ENCODE results near the gene DGKB.

Gene DGKB

GRCh38 chr7:14666304-14666703 is 236.2 kb downstream of the DGKB start:
- TF ChIP-seq GABPA (IDR thresholded peaks at IDR 0.05; ENCODE audit: low read depth), result no peak
- no peak for TF ChIP-seq POLR2AphosphoS5 (IDR thresholded peaks at IDR 0.05; ENCODE audit: low read depth)
- TF ChIP-seq SPI1 (IDR thresholded peaks at IDR 0.05; ENCODE audit: borderline replicate concordance, low read depth), result no peak
- no peak for TF ChIP-seq REST (IDR thresholded peaks at IDR 0.05; ENCODE audit: insufficient replicate concordance, low read depth)
- DNase-seq (ENCODE audit: low read depth in 1 of 2, low spot score in 1 of 2), result no peak
- Histone ChIP-seq H3K27ac (replicated peaks) (no peak overlapping the region), H3K27me3 (ENCODE audit: insufficient read depth, poor library complexity, severe bottlenecking) (no peaks in the 10 kb centered on the region), H3K4me3 (replicated peaks; ENCODE audit: insufficient read depth, low read length) (no peak overlapping the region)

DNA sequence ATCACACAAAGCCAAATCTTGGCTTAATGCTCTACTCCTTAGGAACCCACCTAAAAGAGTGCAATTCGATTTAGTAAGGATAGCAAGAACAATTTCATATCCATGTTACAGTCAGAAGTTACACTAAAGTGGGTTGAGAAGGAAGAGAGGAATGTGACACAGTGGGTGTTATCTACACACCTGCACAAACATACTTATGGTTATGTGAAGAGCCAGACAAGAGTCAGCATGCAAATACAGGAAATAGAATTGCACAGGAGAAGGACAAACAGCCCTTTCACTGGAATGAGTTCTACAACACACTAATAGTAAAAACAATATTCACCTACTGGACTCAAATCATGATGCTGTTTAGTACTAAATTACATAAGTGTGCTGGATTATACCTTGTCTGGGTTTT is 262.8 kb downstream of the DGKB start:
- no peaks in the 10 kb centered on the region for H3K27me3 ChIP-seq (ENCODE audit: insufficient read depth, poor library complexity, severe bottlenecking)
- H3K27ac ChIP-seq (replicated peaks), result no peak overlapping the region
- no peak overlapping the region for H3K4me3 ChIP-seq (replicated peaks; ENCODE audit: insufficient read depth, low read length)
- no peak for DNase-seq (ENCODE audit: low read depth in 1 of 2, low spot score in 1 of 2)
- TF ChIP-seq GABPA (IDR thresholded peaks at IDR 0.05; ENCODE audit: low read depth), result no peak
- TF ChIP-seq SPI1 (IDR thresholded peaks at IDR 0.05; ENCODE audit: borderline replicate concordance, low read depth), result no peak
- TF ChIP-seq POLR2AphosphoS5 (IDR thresholded peaks at IDR 0.05; ENCODE audit: low read depth), result no peak
- TF ChIP-seq, protein P1, sequence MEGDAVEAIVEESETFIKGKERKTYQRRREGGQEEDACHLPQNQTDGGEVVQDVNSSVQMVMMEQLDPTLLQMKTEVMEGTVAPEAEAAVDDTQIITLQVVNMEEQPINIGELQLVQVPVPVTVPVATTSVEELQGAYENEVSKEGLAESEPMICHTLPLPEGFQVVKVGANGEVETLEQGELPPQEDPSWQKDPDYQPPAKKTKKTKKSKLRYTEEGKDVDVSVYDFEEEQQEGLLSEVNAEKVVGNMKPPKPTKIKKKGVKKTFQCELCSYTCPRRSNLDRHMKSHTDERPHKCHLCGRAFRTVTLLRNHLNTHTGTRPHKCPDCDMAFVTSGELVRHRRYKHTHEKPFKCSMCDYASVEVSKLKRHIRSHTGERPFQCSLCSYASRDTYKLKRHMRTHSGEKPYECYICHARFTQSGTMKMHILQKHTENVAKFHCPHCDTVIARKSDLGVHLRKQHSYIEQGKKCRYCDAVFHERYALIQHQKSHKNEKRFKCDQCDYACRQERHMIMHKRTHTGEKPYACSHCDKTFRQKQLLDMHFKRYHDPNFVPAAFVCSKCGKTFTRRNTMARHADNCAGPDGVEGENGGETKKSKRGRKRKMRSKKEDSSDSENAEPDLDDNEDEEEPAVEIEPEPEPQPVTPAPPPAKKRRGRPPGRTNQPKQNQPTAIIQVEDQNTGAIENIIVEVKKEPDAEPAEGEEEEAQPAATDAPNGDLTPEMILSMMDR (IDR thresholded peaks at IDR 0.05; ENCODE audit: insufficient read depth, low read length), result no peak
- TF ChIP-seq REST (IDR thresholded peaks at IDR 0.05; ENCODE audit: insufficient replicate concordance, low read depth), result no peak

DNA sequence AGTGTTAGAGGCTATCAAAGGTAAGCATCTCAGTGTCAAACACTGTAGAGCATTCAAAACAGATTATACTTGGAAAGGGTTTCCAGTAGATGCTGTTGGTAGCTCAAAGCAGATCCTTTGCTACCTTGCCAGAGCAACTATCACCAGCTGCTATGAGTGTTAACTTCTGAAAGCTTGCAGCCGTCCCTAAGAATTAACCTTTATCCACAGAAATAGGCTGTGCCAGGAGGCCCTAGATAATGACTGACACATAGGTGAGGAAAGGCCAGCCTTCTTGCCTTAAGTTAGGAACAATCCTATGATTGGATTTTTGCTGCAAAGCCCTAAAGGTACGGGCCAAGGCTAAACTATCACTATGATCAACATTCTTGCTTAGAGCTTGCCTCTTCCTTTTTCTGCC is 263.2 kb downstream of the DGKB start:
- Histone ChIP-seq H3K27ac (replicated peaks) (no peak overlapping the region), H3K4me3 (replicated peaks; ENCODE audit: insufficient read depth, low read length) (no peak overlapping the region), H3K27me3 (ENCODE audit: insufficient read depth, poor library complexity, severe bottlenecking) (no peaks in the 10 kb centered on the region)
- DNase-seq (ENCODE audit: low read depth in 1 of 2, low spot score in 1 of 2), result no peak
- TF ChIP-seq POLR2AphosphoS5 (IDR thresholded peaks at IDR 0.05; ENCODE audit: low read depth) (no peak), SPI1 (IDR thresholded peaks at IDR 0.05; ENCODE audit: borderline replicate concordance, low read depth) (no peak), GABPA (IDR thresholded peaks at IDR 0.05; ENCODE audit: low read depth) (no peak), REST (IDR thresholded peaks at IDR 0.05; ENCODE audit: insufficient replicate concordance, low read depth) (no peak)
- TF ChIP-seq, protein P1 (IDR thresholded peaks at IDR 0.05; ENCODE audit: insufficient read depth, low read length), result no peak
